ENCODE data around the gene SYNE3.

SYNE3 gene

DNA sequence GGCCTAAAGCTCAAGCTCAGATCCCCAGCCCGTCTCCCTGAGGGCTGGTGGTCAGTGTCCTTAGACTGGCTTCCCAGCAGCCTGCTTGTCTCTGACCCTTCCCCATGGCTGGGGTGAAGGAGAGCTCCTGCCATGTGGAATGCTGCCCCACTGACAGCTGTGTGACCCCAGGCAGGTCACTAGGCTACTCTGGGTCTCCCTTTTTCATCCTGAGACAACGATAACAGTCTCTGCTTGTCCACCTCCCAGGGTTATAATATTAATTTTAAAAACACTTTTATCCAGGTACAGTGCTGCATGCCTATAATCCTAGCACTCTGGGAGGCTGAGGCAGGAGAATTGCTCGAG is 47.3 kb downstream of the SYNE3 start:
- no peak for DNase-seq

DNA sequence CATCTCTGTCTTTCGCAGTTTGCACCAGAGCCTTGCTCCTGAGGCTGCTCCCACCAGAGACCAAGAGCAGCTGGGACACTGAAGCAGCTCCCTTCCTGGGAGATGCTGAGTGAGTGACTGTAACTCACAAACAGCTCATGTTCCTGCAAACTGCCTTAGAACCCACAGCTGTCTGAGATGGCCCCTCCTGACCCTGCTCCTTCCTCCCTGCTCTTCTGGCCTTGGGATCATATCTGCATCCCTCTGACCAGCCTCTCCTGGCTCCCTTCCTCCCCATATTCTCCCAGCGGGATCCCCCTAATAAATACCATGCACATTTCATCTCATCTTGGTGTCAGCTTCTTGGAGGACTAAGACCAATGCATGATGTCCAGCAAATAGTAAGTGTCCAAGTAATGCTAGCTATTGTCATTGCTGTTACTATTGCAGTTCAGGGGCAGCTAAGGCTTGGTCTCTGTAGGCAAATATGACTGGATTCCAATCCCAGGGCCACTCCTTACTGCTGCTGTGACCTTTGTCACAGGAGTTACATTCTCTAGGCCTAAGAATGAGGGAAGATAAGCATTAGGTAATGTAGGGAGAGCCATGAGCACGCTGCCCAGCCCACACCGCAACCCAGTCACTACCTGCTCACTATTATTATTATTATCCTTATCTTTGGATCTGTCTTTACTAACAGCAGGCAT is 47.9 kb downstream of the SYNE3 start:
- no peak for DNase-seq

DNA sequence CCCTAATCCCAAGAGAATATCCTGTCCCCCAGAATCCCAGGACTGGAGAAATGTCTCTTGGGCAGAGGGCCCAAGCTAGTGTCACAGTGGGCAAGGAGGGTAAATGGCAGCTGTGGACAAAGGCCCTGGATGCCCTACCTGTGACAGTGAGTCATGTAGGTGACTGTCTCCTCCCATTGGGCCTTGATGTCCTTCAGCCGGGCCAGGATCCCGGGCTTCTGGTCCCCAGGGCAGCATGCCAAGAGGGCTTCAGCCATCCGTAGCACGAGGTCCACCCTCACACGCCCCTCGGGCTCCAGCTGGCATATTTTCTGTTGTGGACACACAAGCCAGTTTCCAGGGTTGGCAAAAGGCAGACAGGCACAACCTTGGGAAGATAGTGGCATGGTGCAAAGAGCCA is 48.8 kb downstream of the SYNE3 start:
- no peak for DNase-seq

DNA sequence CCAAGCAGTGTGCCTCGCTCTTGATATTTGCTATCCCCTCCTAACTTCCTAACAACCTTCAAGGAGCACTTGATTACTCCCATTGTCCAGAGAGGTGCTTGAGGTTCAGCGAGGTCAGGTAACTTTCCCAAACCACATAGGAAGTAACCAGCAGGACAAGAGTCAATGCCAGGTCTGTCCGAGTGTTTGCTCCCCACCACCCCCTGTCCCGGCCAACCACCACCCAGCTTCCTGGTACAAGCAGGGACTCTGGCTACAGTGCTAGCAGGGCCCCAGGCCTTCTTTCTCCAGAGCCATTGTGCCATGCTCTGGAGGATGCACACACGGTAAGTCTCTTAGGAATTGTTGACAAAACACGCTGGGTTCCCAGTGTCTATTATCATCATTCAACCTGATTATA is 49.2 kb downstream of the SYNE3 start:
- DNase-seq: no peak

All from DMS153 (cell line).